Suppressor macrophage (primary cell): ENCODE data around the gene EPS8L3.
"Not testable (repeated sequence)": the region's sequence is repeated elsewhere in the genome, so short reads cannot be mapped to it uniquely, and the experiment has no call there.

Experiments used
- DNase-seq, 4 experiments: peaks; one replicate each; pipeline ENCODE4 v3.0.0-alpha.2; 2020 to 2022

EPS8L3 gene

GRCh38 chr1:109711593-109712320 lies 52.0 kb downstream of the EPS8L3 start, which contains the start of gene GSTM5:
GSTM5 (plus strand) TSS chr1:109712251; CDS start chr1:109712313, 62 bp downstream.
- peak in 2 of 4 experiments; percentile 31 to 34 for DNase-seq

GRCh38 chr1:109709822-109710221 lies 53.9 kb downstream of the EPS8L3 start:
- not testable (repeated sequence) for DNase-seq

GRCh38 chr1:109708949-109709348 lies 54.8 kb downstream of the EPS8L3 start:
- not testable (repeated sequence) for DNase-seq

- no peak for DNase-seq
These were observed 58.3 kb downstream of the EPS8L3 start for GRCh38 chr1:109705411-109705810.

- DNase-seq: no peak
These were observed 59.5 kb downstream of the EPS8L3 start for GRCh38 chr1:109704173-109704572.

- DNase-seq: not testable (repeated sequence)
These were observed 60.8 kb downstream of the EPS8L3 start for GRCh38 chr1:109702940-109703339.
